Karpas-422 (cell line): ENCODE data around the gene MBNL2. TPM values are rescaled to one million over a fixed set of nuclear protein-coding genes. Genes with fewer than 3 reads are reported as not detected.

Experiments used
- DNase-seq: peaks from one replicate; pipeline ENCODE4 v3.0.0-alpha.2; 2015
- H2AFZ ChIP-seq: fragments of 200-600 bp; sonication (generic); 2 replicates; pipeline ENCODE4 v1.6.1; 2014; ENCODE audit warnings: antibody characterized with exemption, low read length, mixed read lengths
- H3K27ac ChIP-seq: fragments of 200-600 bp; sonication (generic); 2 replicates; pipeline ENCODE4 v1.5.1; 2014; ENCODE audit warnings: mild to moderate bottlenecking, low read length, moderate library complexity
- H3K27me3 ChIP-seq: fragments of 200-600 bp; sonication (generic); 2 replicates; pipeline ENCODE4 v1.6.1; 2014; ENCODE audit warnings: low read length, mixed read lengths
- H3K36me3 ChIP-seq: fragments of 200-600 bp; sonication (generic); 2 replicates; pipeline ENCODE4 v1.6.1; 2014; ENCODE audit warnings: low read length, mixed read lengths; ENCODE audit not compliant: insufficient read depth
- H3K4me1 ChIP-seq: fragments of 200-600 bp; sonication (generic); 2 replicates; pipeline ENCODE4 v1.6.1; 2014; ENCODE audit warnings: mild to moderate bottlenecking, low read length, mixed read lengths
- H3K4me2 ChIP-seq: fragments of 200-600 bp; sonication (generic); 2 replicates; pipeline ENCODE4 v1.6.1; 2014; ENCODE audit warnings: low read length, low read depth, mild to moderate bottlenecking; ENCODE audit not compliant: poor library complexity, severe bottlenecking
- H3K4me3 ChIP-seq: fragments of 200-600 bp; sonication (generic); 2 replicates; pipeline ENCODE4 v1.5.1; 2014; ENCODE audit warnings: mild to moderate bottlenecking, antibody characterized with exemption, low read length, mixed read lengths
- H3K79me2 ChIP-seq: fragments of 200-600 bp; sonication (generic); 2 replicates; pipeline ENCODE4 v1.6.1; 2014; ENCODE audit warnings: mild to moderate bottlenecking, low read length, mixed read lengths
- H3K9ac ChIP-seq: fragments of 200-600 bp; sonication (generic); 2 replicates; pipeline ENCODE4 v1.6.0; 2014; ENCODE audit warnings: low read length
- H3K9me2 ChIP-seq: fragments of 200-600 bp; sonication (generic), shearing (Covaris generic); replicated peaks from 2 replicates; pipeline ENCODE4 v1.6.0; 2014; ENCODE audit warnings: mild to moderate bottlenecking, low read length, moderate library complexity; ENCODE audit not compliant: insufficient read depth
- H3K9me3 ChIP-seq: fragments of 300-700, 200-600 bp; sonication (generic); 2 replicates; pipeline ENCODE4 v1.6.1; 2014; ENCODE audit warnings: low read length, mixed read lengths
- H4K20me1 ChIP-seq: fragments of 200-600 bp; sonication (generic); 2 replicates; pipeline ENCODE4 v1.6.1; 2014; ENCODE audit warnings: mild to moderate bottlenecking, antibody characterized with exemption, low read length, low read depth; ENCODE audit not compliant: insufficient read depth
- total RNA-seq: library from RNA; depleted of rRNA; stranded (reverse); fragments of >200 nt; shearing (Covaris generic); gene quantifications from 2 replicates; pipeline ENCODE4 v1.2.3, GENCODE V29; 2014; ENCODE audit warnings: low replicate concordance

The MBNL2 gene
- total RNA-seq, 1 experiment from 2014 or later = 8.5 TPM

DNA sequence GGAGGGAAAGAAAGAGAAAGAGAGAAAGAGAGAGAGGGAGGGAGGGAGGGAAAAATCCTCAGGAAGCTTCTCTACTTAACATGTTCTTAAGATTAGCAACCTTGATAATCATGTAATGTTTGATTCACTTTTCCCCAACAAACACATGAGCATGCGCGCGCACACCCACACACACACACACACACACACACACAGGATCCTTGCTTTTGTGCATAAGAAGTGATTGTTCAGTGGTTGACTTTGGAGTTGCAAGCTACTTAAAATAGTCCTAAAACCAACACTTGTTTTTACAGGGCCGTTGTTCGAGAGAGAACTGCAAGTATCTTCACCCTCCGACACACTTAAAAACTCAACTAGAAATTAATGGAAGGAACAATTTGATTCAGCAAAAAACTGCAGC, 111.8 kb downstream of the MBNL2 start:
- no peaks in the 10 kb centered on the region for H3K36me3 ChIP-seq
- no peaks in the 10 kb centered on the region for H3K79me2 ChIP-seq
- H3K4me1 ChIP-seq = no peaks in the 10 kb centered on the region
- H3K27ac ChIP-seq = no peak overlapping the region
- no peaks in the 10 kb centered on the region for H3K27me3 ChIP-seq
- H3K9me3 ChIP-seq = no peaks in the 10 kb centered on the region
- H3K4me2 ChIP-seq = no peak overlapping the region
- H2AFZ ChIP-seq = no peak overlapping the region
- H4K20me1 ChIP-seq = no peaks in the 10 kb centered on the region
- no peaks in the 10 kb centered on the region for H3K9me2 ChIP-seq
- no peak for DNase-seq
- H3K9ac ChIP-seq = no peak overlapping the region
- no peak overlapping the region for H3K4me3 ChIP-seq

DNA sequence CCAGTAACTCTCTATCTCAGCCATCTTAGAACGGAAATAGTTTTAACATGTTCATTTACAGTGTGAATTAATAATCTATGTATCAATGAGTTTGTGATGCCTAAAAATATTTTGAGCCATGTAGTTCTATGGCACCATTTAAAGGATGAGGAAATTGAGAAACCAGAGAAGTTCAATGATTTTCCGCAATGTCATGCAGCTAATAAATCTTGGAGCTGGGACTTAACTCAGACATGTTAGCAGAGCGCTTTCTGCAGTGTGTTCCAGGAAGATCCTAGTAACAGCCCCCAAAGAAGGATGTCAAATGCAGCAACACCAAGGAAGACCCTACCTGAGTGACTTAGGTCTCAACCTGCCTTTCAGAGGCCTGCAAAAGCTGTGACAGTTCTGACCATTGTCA, 112.6 kb downstream of the MBNL2 start:
- Histone ChIP-seq H3K4me1 (no peaks in the 10 kb centered on the region), H3K79me2 (no peaks in the 10 kb centered on the region), H3K9me2 (no peaks in the 10 kb centered on the region), H4K20me1 (no peaks in the 10 kb centered on the region), H3K27ac (no peak overlapping the region), H3K4me2 (no peak overlapping the region), H3K27me3 (no peaks in the 10 kb centered on the region), H3K4me3 (no peak overlapping the region), H2AFZ (no peak overlapping the region), H3K9ac (no peak overlapping the region), H3K36me3 (no peaks in the 10 kb centered on the region), H3K9me3 (no peaks in the 10 kb centered on the region)
- no peak for DNase-seq

- Histone ChIP-seq H2AFZ (no peak overlapping the region), H4K20me1 (no peaks in the 10 kb centered on the region), H3K79me2 (no peaks in the 10 kb centered on the region), H3K27ac (no peak overlapping the region), H3K9ac (no peak overlapping the region), H3K4me1 (no peaks in the 10 kb centered on the region), H3K36me3 (no peaks in the 10 kb centered on the region), H3K4me2 (no peak overlapping the region), H3K27me3 (no peaks in the 10 kb centered on the region), H3K4me3 (no peak overlapping the region), H3K9me3 (no peaks in the 10 kb centered on the region), H3K9me2 (no peaks in the 10 kb centered on the region)
- DNase-seq = no peak
Measured at GRCh38 chr13:97335488-97336134, 113.5 kb downstream of the MBNL2 start.

GRCh38 chr13:97337985-97338499, 115.9 kb downstream of the MBNL2 start:
- Histone ChIP-seq H3K4me1 (no peaks in the 10 kb centered on the region), H3K27me3 (no peaks in the 10 kb centered on the region), H3K9me3 (no peaks in the 10 kb centered on the region), H3K4me2 (no peak overlapping the region), H2AFZ (no peak overlapping the region), H4K20me1 (no peaks in the 10 kb centered on the region), H3K9me2 (no peaks in the 10 kb centered on the region), H3K4me3 (no peak overlapping the region), H3K79me2 (no peaks in the 10 kb centered on the region), H3K27ac (no peak overlapping the region), H3K36me3 (no peaks in the 10 kb centered on the region), H3K9ac (no peak overlapping the region)
- no peak for DNase-seq

DNA sequence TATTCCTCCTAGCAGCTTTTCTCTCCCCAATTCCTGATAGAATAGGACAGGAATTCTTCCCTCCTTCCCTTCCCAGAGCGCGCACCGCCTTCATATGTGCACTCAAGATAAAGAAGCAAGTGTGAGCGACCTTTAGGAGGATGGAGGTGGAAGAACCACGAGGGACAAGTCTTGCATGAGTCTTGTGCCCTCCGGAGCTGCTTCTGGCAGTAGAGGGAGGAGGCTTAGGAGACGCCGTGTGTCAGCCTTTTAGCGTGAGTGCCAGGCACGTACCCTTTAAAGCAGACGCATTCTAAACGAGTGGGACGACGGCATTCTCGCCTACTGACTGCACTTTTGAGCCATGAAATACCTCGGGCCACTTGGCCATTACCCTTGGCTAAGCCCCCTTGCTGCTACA, 116.4 kb downstream of the MBNL2 start:
- Histone ChIP-seq H2AFZ (no peak overlapping the region), H3K9ac (no peak overlapping the region), H3K79me2 (no peaks in the 10 kb centered on the region), H3K27me3 (no peaks in the 10 kb centered on the region), H4K20me1 (no peaks in the 10 kb centered on the region), H3K9me2 (no peaks in the 10 kb centered on the region), H3K9me3 (no peaks in the 10 kb centered on the region), H3K36me3 (no peaks in the 10 kb centered on the region), H3K4me3 (no peak overlapping the region), H3K4me1 (no peaks in the 10 kb centered on the region), H3K4me2 (no peak overlapping the region), H3K27ac (no peak overlapping the region)
- DNase-seq = no peak

- Histone ChIP-seq H3K9me3 (no peaks in the 10 kb centered on the region), H3K4me2 (no peak overlapping the region), H2AFZ (no peak overlapping the region), H3K27me3 (no peaks in the 10 kb centered on the region), H3K4me3 (no peak overlapping the region), H3K9ac (no peak overlapping the region), H3K27ac (no peak overlapping the region), H3K36me3 (no peaks in the 10 kb centered on the region), H3K4me1 (no peaks in the 10 kb centered on the region), H3K79me2 (no peaks in the 10 kb centered on the region), H4K20me1 (no peaks in the 10 kb centered on the region), H3K9me2 (no peaks in the 10 kb centered on the region)
- DNase-seq = no peak
Measured at GRCh38 chr13:97339019-97339987, 117.2 kb downstream of the MBNL2 start.

- Histone ChIP-seq H3K27ac (no peak overlapping the region), H3K9me3 (no peaks in the 10 kb centered on the region), H3K27me3 (no peaks in the 10 kb centered on the region), H3K36me3 (no peaks in the 10 kb centered on the region), H3K9ac (no peak overlapping the region), H3K4me2 (no peak overlapping the region), H4K20me1 (no peaks in the 10 kb centered on the region), H3K4me3 (no peak overlapping the region), H3K4me1 (no peaks in the 10 kb centered on the region), H2AFZ (no peak overlapping the region), H3K9me2 (no peaks in the 10 kb centered on the region), H3K79me2 (no peaks in the 10 kb centered on the region)
- DNase-seq = no peak
Measured at GRCh38 chr13:97339988-97340749, 118.0 kb downstream of the MBNL2 start.

DNA sequence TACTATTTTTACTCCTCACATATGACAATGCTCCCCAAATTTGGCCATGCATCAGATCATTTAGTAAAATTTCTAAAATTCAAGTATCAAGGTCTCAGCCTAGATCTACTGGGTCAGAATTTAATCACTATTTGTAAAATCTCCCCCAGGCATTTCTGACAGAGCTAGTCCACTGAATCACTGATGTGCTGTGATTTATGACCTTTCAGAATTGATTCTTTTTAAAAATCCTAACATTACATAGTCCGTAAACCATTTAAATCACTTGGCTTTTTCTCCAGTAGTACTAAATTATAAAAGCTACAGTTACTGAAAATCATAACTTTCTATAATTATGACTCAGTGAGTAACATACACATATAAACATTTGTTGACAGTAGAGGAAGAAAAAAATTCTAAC, 119.0 kb downstream of the MBNL2 start:
- H3K9me3 ChIP-seq = no peaks in the 10 kb centered on the region
- no peaks in the 10 kb centered on the region for H3K79me2 ChIP-seq
- no peak overlapping the region for H3K4me3 ChIP-seq
- DNase-seq = no peak
- H2AFZ ChIP-seq = no peak overlapping the region
- H3K4me2 ChIP-seq = no peak overlapping the region
- no peaks in the 10 kb centered on the region for H4K20me1 ChIP-seq
- no peak overlapping the region for H3K27ac ChIP-seq
- H3K36me3 ChIP-seq = no peaks in the 10 kb centered on the region
- H3K9me2 ChIP-seq = no peaks in the 10 kb centered on the region
- no peaks in the 10 kb centered on the region for H3K4me1 ChIP-seq
- no peak overlapping the region for H3K9ac ChIP-seq
- H3K27me3 ChIP-seq = no peaks in the 10 kb centered on the region
